ENCODE measurements around the gene CYP1A2.

- TF ChIP-seq CTCF (IDR thresholded peaks at IDR 0.05) (no peak), ZFX (IDR thresholded peaks at IDR 0.05; ENCODE audit: borderline replicate concordance) (no peak)
Measured at GRCh38 chr15:74799255-74799855, 50.7 kb downstream of the CYP1A2 start.
